Non-pigmented ciliary epithelial cell (primary cell): ENCODE results near the gene ARPC2.
"Not testable (repeated sequence)": the region's sequence is repeated elsewhere in the genome, so short reads cannot be mapped to it uniquely, and the experiment has no call there.

ENCODE experiments used
- DNase-seq: peaks from one replicate; pipeline ENCODE4 v3.0.0-alpha.2; 2010; ENCODE audit warnings: low read depth

Gene ARPC2

GRCh38 chr2:218216674-218217359, at the start of gene ARPC2:
ARPC2 (plus strand) TSS chr2:218217189; CDS start chr2:218217471, 282 bp downstream.
- peak; percentile 76 for DNase-seq

GRCh38 chr2:218168016-218168415, 49.0 kb upstream of the ARPC2 start:
- DNase-seq: no peak

GRCh38 chr2:218168635-218169462, 48.1 kb upstream of the ARPC2 start:
- DNase-seq: no peak

GRCh38 chr2:218169757-218170546, 47.0 kb upstream of the ARPC2 start:
- DNase-seq: no peak

GRCh38 chr2:218171744-218172143, 45.2 kb upstream of the ARPC2 start:
- DNase-seq: not testable (repeated sequence)

- no peak for DNase-seq
Measured at GRCh38 chr2:218172845-218173244, 44.1 kb upstream of the ARPC2 start.

- no peak for DNase-seq
Measured at GRCh38 chr2:218179782-218180181, 37.2 kb upstream of the ARPC2 start.

GRCh38 chr2:218180467-218181114, 36.4 kb upstream of the ARPC2 start:
- no peak for DNase-seq

- DNase-seq: no peak
Measured at GRCh38 chr2:218184331-218184730, 32.7 kb upstream of the ARPC2 start.

GRCh38 chr2:218186355-218186766, 30.6 kb upstream of the ARPC2 start:
- peak; percentile 37 for DNase-seq

- no peak for DNase-seq
Measured at GRCh38 chr2:218186876-218187275, 30.1 kb upstream of the ARPC2 start.

- no peak for DNase-seq
Measured at GRCh38 chr2:218187296-218188015, 29.5 kb upstream of the ARPC2 start.

- no peak for DNase-seq
Measured at GRCh38 chr2:218188528-218188927, 28.5 kb upstream of the ARPC2 start.

- no peak for DNase-seq
Measured at GRCh38 chr2:218192902-218193430, 24.0 kb upstream of the ARPC2 start.

GRCh38 chr2:218193701-218194100, 23.3 kb upstream of the ARPC2 start:
- no peak for DNase-seq

- DNase-seq: no peak
Measured at GRCh38 chr2:218194880-218195279, 22.1 kb upstream of the ARPC2 start.

- no peak for DNase-seq
Measured at GRCh38 chr2:218196974-218197373, 20.0 kb upstream of the ARPC2 start.

- DNase-seq: no peak
Measured at GRCh38 chr2:218202266-218202665, 14.7 kb upstream of the ARPC2 start.

- no peak for DNase-seq
Measured at GRCh38 chr2:218209078-218209477, 7.9 kb upstream of the ARPC2 start.

GRCh38 chr2:218214116-218214515, 2.9 kb upstream of the ARPC2 start:
- DNase-seq: no peak

GRCh38 chr2:218216336-218216673, 684 bp upstream of the ARPC2 start:
- no peak for DNase-seq
